BE2C (cell line): ENCODE measurements around the gene PCDHGA12.
"Not testable (repeated sequence)": the region's sequence is repeated elsewhere in the genome, so short reads cannot be mapped to it uniquely, and the experiment has no call there.

Experiments
- DNase-seq: peaks from one replicate; pipeline ENCODE4 v3.0.0-alpha.2; 2020
- H3K27me3 ChIP-seq: fragments of 250-450 bp; sonication (Bioruptor Pico); 2 replicates; pipeline ENCODE4 v1.5.1; 2020; ENCODE audit warnings: mild to moderate bottlenecking
- H3K36me3 ChIP-seq: fragments of 250-450 bp; sonication (Bioruptor Pico); 2 replicates; pipeline ENCODE4 v1.5.1; 2020; ENCODE audit warnings: mild to moderate bottlenecking
- H3K4me1 ChIP-seq: fragments of 250-450 bp; sonication (Bioruptor Pico); 2 replicates; pipeline ENCODE4 v1.5.1; 2020
- H3K4me3 ChIP-seq: 2 replicates; pipeline ENCODE4 v1.5.1; 2011; ENCODE audit warnings: low read depth, low read length
- H3K9me3 ChIP-seq: fragments of 250-450 bp; sonication (Bioruptor Pico); 2 replicates; pipeline ENCODE4 v1.5.1; 2020
- CTCF ChIP-seq: IDR thresholded peaks from 2 replicates; pipeline ENCODE4 v1.5.1; 2012; ENCODE audit warnings: mild to moderate bottlenecking, low read depth, low read length

Gene PCDHGA12

GRCh38 chr5:141398608-141399007, 31.7 kb upstream of the PCDHGA12 start:
- no peak for DNase-seq
- no peaks in the 10 kb centered on the region for H3K27me3 ChIP-seq
- no peak for TF ChIP-seq CTCF
- no peaks in the 10 kb centered on the region; the same call in none of the 2 replicates for H3K36me3 ChIP-seq
- H3K4me3 ChIP-seq: no peak overlapping the region
- no peaks in the 10 kb centered on the region for H3K4me1 ChIP-seq
- no peaks in the 10 kb centered on the region for H3K9me3 ChIP-seq

- Histone ChIP-seq H3K9me3 (no peaks in the 10 kb centered on the region), H3K4me1 (no peaks in the 10 kb centered on the region), H3K4me3 (no peak overlapping the region), H3K36me3 (no peaks in the 10 kb centered on the region; the same call in none of the 2 replicates), H3K27me3 (no peaks in the 10 kb centered on the region)
- no peak for DNase-seq
- no peak for TF ChIP-seq CTCF
Observed at GRCh38 chr5:141399555-141400258, 30.6 kb upstream of the PCDHGA12 start.

GRCh38 chr5:141402553-141403243, 27.6 kb upstream of the PCDHGA12 start, which contains the start of gene PCDHGA9:
Gene PCDHGA9 (plus strand): TSS chr5:141402778. CDS start chr5:141402953, 175 bp downstream.
- no peaks in the 10 kb centered on the region; the same call in none of the 2 replicates for H3K9me3 ChIP-seq
- no peak for DNase-seq
- no peaks in the 10 kb centered on the region for H3K4me1 ChIP-seq
- no peaks in the 10 kb centered on the region; the same call in none of the 2 replicates for H3K36me3 ChIP-seq
- peak; percentile 55 for TF ChIP-seq CTCF
- no peaks in the 10 kb centered on the region for H3K27me3 ChIP-seq
- no peak within 1 kb of the TSS for H3K4me3 ChIP-seq

- DNase-seq: no peak
- Histone ChIP-seq H3K36me3 (no peaks in the 10 kb centered on the region; the same call in none of the 2 replicates), H3K4me1 (no peaks in the 10 kb centered on the region), H3K4me3 (no peak overlapping the region), H3K27me3 (no peaks in the 10 kb centered on the region), H3K9me3 (no peaks in the 10 kb centered on the region; the same call in none of the 2 replicates)
- no peak for TF ChIP-seq CTCF
Observed at GRCh38 chr5:141403387-141403786, 26.9 kb upstream of the PCDHGA12 start.

- not testable (repeated sequence) for H3K9me3 ChIP-seq, H3K4me1 ChIP-seq
Observed at GRCh38 chr5:141407790-141408505, 22.4 kb upstream of the PCDHGA12 start, which contains the start of gene PCDHGB6. Gene PCDHGB6 (plus strand): TSS chr5:141408021. CDS start chr5:141408203, 182 bp downstream.

More at GRCh38 chr5:141407790-141408505, 22.4 kb upstream of the PCDHGA12 start, which contains the start of gene PCDHGB6:
- not testable (repeated sequence) for H3K27me3 ChIP-seq, H3K4me3 ChIP-seq, H3K36me3 ChIP-seq, DNase-seq
- peak; percentile 19; the same call in 1 of the 2 replicates for TF ChIP-seq CTCF
